AG04450 (cell line): Measurements from ENCODE around the gene CATSPERD. TPM values are rescaled to one million over a fixed set of nuclear protein-coding genes. Genes with fewer than 3 reads are reported as not detected.

Source experiments
- CTCF ChIA-PET: fragments of 300-600, 350-600 bp; formaldehyde crosslinking; extraction: SDS; loops from one replicate; lab custom pipeline; 2022; ENCODE audit warnings: antibody characterized with exemption, inconsistent platforms; lab: Charles Lee
- POLR2A ChIA-PET: fragments of 350-600 bp; formaldehyde crosslinking; extraction: SDS; loops from one replicate; lab custom pipeline; 2021; ENCODE audit warnings: antibody characterized with exemption, inconsistent platforms; lab: Yijun Ruan, JAX
- DNase-seq: peaks from one replicate; pipeline ENCODE4 v3.0.0-alpha.2; 2011; ENCODE audit warnings: low read depth, low spot score
- H3K27ac ChIP-seq: one replicate; pipeline ENCODE4 v1.5.1; 2012; ENCODE audit warnings: low read depth, low read length, control low read depth
- H3K27me3 ChIP-seq: one replicate; pipeline ENCODE4 v1.6.0; 2012; ENCODE audit warnings: low read length; ENCODE audit not compliant: control insufficient read depth, insufficient read depth
- H3K4me3 ChIP-seq: 2 replicates; pipeline ENCODE4 v1.5.1; 2011; ENCODE audit warnings: mild to moderate bottlenecking, low read depth, low read length, control low read depth
- H3K9me3 ChIP-seq: 2 replicates; pipeline ENCODE4 v1.5.1; 2012; ENCODE audit warnings: low read length; ENCODE audit not compliant: control insufficient read depth, insufficient read depth
- polyA plus RNA-seq: library from polyadenylated mRNA; depleted of rRNA; stranded (reverse); fragments of >200 nt; gene quantifications from 2 replicates; pipeline ENCODE4 v1.2.3, GENCODE V29; 2011
- TF ChIP-seq, protein P1 (sequence below): IDR thresholded peaks from 2 replicates; pipeline ENCODE4 v1.5.1; 2011; ENCODE audit warnings: low read depth, low read length, control low read depth, inconsistent platforms

Gene CATSPERD
- polyA plus RNA-seq, 1 experiment: not detected

DNA sequence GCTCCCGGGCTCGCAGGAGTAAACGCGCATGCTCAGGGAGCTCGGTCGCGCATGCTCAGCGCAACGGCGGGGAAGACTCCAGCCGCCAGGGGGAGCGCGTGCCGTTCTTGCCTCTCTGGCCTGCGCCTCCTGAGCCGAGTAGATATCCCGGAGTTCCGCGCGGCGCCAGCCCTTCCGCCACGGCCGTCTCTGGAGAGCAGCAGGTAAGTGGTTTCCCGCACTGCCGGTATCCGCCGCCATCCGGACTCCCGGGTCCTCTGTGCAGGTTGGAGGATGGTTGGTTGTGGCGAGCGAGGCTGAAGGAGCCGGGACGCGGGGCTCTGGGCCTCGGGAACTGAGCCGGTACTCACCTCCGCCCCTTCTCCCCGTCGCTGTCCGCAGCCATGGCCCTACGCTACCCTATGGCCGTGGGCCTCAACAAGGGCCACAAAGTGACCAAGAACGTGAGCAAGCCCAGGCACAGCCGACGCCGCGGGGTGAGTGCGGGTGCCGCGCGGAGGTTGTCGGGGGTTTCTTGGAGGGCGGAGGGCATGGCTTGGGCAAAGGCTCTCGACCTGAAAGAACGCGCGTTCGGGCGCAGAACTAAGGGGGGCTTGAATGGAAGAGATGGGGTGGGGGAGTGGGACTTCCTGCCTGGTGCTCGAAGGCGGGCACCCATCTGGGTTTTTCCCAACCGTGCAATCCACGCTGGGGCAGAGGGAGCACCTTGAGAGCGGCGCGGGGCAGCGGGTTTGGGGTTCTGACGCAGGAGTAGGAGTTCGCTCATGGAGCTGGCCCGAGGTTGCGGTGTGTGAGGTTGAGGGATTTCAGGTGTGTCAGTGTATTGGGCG is 30.1 kb upstream of the CATSPERD start, which contains the start of gene RPL36:
Gene RPL36 (plus strand): TSS at position 171 of the 830 bp plus-strand sequence. CDS start 213 bp downstream, at position 384.
- Histone ChIP-seq H3K27ac (peak within 1 kb of the TSS; percentile 89), H3K9me3 (peaks cover 16% of the 10 kb centered on the region; the same call in 1 of the 2 replicates), H3K27me3 (no peaks in the 10 kb centered on the region), H3K4me3 (peak within 1 kb of the TSS; percentile 96)
- peak; percentile 92 for DNase-seq
- POLR2A ChIA-PET: interaction anchor here (0.6 to 2.7 kb wide), 13 partner anchors 8 to 213 kb away, joined by 3 to 14 read pairs (median 5); partner anchors contain the start of genes CATSPERD, LONP1, NDUFA11 and SAFB
- CTCF ChIA-PET: interaction anchor here (0.5 to 3.5 kb wide), 14 partner anchors 8 to 1288 kb away, joined by 3 to 23 read pairs (median 4); partner anchors contain the start of genes CATSPERD, CHAF1A and DUS3L
- TF ChIP-seq, protein P1, sequence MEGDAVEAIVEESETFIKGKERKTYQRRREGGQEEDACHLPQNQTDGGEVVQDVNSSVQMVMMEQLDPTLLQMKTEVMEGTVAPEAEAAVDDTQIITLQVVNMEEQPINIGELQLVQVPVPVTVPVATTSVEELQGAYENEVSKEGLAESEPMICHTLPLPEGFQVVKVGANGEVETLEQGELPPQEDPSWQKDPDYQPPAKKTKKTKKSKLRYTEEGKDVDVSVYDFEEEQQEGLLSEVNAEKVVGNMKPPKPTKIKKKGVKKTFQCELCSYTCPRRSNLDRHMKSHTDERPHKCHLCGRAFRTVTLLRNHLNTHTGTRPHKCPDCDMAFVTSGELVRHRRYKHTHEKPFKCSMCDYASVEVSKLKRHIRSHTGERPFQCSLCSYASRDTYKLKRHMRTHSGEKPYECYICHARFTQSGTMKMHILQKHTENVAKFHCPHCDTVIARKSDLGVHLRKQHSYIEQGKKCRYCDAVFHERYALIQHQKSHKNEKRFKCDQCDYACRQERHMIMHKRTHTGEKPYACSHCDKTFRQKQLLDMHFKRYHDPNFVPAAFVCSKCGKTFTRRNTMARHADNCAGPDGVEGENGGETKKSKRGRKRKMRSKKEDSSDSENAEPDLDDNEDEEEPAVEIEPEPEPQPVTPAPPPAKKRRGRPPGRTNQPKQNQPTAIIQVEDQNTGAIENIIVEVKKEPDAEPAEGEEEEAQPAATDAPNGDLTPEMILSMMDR: peak; percentile 97

DNA sequence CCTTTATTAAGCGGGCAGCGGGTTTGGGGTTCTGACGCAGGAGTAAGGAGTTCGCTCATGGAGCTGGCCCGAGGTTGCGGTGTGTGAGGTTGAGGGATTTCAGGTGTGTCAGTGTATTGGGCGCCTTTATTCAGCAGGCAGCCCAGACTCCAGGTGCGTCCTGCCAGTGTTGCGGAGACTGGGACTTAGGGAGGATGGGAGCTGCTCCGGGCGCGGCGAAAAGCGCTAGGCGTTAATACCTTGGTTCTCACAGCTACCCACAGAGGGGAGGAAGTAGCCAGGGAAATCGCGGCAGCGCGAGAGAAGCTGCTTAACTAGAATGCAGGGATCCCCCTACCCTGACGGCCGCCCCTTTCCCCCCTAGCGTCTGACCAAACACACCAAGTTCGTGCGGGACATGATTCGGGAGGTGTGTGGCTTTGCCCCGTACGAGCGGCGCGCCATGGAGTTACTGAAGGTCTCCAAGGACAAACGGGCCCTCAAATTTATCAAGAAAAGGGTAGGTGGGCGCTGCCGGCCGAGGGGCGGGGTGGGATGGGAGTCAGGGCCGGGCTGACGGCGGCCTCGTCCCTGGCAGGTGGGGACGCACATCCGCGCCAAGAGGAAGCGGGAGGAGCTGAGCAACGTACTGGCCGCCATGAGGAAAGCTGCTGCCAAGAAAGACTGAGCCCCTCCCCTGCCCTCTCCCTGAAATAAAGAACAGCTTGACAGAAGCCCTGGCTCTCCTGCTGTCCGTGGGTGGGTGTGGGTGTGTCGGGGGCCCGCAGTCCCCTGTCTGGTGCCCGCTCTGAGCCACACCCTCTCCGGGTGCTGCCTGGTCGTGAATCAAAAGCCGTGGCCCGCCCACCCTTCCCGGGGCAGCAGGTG is 29.2 kb upstream of the CATSPERD start:
- Histone ChIP-seq H3K27ac (peak overlapping the region; percentile 21), H3K4me3 (peak overlapping the region; percentile 96), H3K9me3 (peaks cover 16% of the 10 kb centered on the region; the same call in 1 of the 2 replicates), H3K27me3 (no peaks in the 10 kb centered on the region)
- ChIA-PET POLR2A (interaction anchor here (0.7 to 2.7 kb wide), 5 partner anchors 18 to 72 kb away, joined by 3 to 14 read pairs (median 7); partner anchors contain the start of genes CATSPERD and LONP1), CTCF (no interaction called here)
- no peak for DNase-seq
- TF ChIP-seq, protein P1: no peak

DNA sequence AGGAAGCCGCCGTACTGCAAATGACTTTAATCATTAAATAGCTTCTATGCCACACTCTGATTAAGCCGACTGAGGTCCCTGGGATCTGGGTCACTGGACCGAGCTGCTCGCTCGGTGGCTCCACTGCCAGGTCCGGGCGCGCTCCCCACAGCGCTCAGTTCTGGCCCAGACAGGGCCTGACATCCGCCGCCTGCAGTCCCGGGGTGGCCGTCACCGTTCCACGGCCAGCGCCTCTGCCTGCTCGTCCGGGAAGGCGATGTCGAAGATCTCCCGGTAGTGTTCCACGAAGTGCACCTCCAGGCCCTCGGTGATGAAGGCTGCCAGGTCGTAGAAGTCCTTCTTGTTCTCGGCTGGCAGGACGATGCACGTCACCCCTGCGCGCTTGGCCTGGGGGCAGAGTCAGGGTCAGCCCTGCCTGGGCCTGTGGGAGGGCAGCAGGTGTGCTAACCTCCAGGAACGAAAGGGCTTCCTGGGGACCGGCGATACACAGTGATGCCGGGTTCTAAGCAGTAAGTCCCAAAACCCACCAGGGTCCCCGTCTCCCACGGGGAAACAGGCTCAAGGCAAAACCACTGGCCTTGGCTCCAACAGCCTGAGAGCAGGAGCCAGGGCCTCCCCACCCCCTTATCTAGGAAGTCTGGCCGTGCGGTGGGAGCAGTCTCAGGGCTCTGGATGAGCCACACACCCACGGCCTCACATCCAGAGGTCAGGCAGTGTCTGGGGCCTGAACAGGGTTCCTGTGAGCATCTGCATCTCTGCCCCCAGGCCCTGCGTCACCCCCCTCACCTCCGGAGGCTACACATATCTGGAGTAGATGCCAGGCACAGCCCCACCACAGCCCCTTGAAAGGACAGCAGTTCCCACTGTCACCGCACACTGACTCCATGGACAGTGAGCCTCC is 28.4 kb upstream of the CATSPERD start:
- CTCF ChIA-PET: no interaction called here
- Histone ChIP-seq H3K27ac (peak overlapping the region; percentile 47), H3K9me3 (peaks cover 16% of the 10 kb centered on the region; the same call in 1 of the 2 replicates), H3K4me3 (peak overlapping the region; percentile 96), H3K27me3 (no peaks in the 10 kb centered on the region)
- POLR2A ChIA-PET: interaction anchor here (0.7 to 2.7 kb wide), 3 partner anchors 27 to 72 kb away, joined by 3 to 14 read pairs (median 7); partner anchors contain the start of genes CATSPERD and LONP1
- no peak for DNase-seq
- TF ChIP-seq, protein P1: no peak

DNA sequence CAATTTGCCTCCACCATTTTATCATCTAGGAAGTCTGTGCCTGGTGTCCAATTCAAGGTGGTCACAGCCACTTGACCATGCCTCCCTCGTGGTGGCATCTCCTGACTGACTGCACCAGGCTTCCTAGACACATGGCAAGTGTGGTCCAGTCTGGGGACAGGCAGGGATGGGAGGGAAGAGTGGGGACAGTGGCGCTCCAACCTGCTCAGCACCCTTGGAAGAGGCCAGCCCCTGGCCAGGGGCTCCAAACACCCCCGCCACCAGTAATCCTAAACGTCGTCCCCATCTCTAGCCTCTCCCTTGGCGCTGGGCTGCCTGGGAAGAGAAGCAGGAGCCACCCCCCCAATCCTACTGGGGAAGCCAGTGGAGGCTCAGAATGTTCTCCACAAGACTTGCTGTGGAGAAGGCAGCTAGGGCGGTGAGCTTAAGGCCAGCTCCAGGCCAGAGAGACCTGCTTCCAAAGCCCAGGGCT is 27.7 kb upstream of the CATSPERD start:
- CTCF ChIA-PET: no interaction called here
- TF ChIP-seq, protein P1: no peak
- H3K27ac ChIP-seq: peak overlapping the region; percentile 47
- POLR2A ChIA-PET: no interaction called here
- no peak for DNase-seq
- H3K4me3 ChIP-seq: no peak overlapping the region
- H3K27me3 ChIP-seq: no peaks in the 10 kb centered on the region
- H3K9me3 ChIP-seq: peaks cover 9% of the 10 kb centered on the region; the same call in 1 of the 2 replicates
